SK-N-SH (cell line): ENCODE results near the gene NDUFS6. TPM values are rescaled to one million over a fixed set of nuclear protein-coding genes. Genes with fewer than 3 reads are reported as not detected.
A peak's percentile ranks its signal among the peaks of the same experiment; 100 is the strongest.

Source experiments
- CTCF ChIA-PET: fragments of 300-600, 350-600 bp; formaldehyde crosslinking; extraction: SDS; loops from one replicate; lab custom pipeline; 2021; lab: Yijun Ruan, JAX
- POLR2A ChIA-PET: fragments of 350-600 bp; sonication (Branson Sonifier 250); formaldehyde crosslinking; extraction: SDS; loops from one replicate; lab custom pipeline; 2020; ENCODE audit warnings: antibody characterized with exemption, inconsistent platforms; lab: Yijun Ruan, JAX
- DNase-seq: peaks from one replicate; pipeline ENCODE4 v3.0.0; 2012
- H2AFZ ChIP-seq: fragments of 200-600 bp; sonication (generic); 2 replicates; pipeline ENCODE4 v1.8.1; 2016; ENCODE audit warnings: antibody characterized with exemption, mild to moderate bottlenecking, low read depth
- H3F3A ChIP-seq: fragments of 200-600 bp; sonication (generic); replicated peaks from 2 replicates; pipeline ENCODE3; 2016; ENCODE audit warnings: antibody characterized with exemption, mild to moderate bottlenecking; ENCODE audit not compliant: insufficient read depth
- H3K27ac ChIP-seq, 2 experiments: fragments of 200-500 bp in 1 of 2; fragments of 200-600 bp in 1 of 2; sonication (Bioruptor generic) in 1 of 2; sonication (generic), shearing (Covaris generic) in 1 of 2; 2 replicates each; pipeline versions ENCODE4 v1.5.1 to v1.6.1; 2014 to 2016; ENCODE audit warnings: low read depth in 2 of 2, inconsistent platforms in 1 of 2, low read length in 1 of 2, mild to moderate bottlenecking in 1 of 2, mixed read lengths in 1 of 2
- H3K27me3 ChIP-seq: fragments of 200-600 bp; sonication (generic), shearing (Covaris generic); 2 replicates; pipeline ENCODE4 v1.6.1; 2016; ENCODE audit warnings: mixed run types; ENCODE audit not compliant: insufficient read depth
- H3K36me3 ChIP-seq, 2 experiments: fragments of 200-500 bp in 1 of 2; fragments of 200-600 bp in 1 of 2; sonication (Bioruptor generic) in 1 of 2; sonication (generic) in 1 of 2; replicated peaks in 1 of 2; 2 replicates each; pipeline versions ENCODE3 to v1.5.1; 2014 to 2016; ENCODE audit warnings: low read length in 1 of 2, mild to moderate bottlenecking in 1 of 2; ENCODE audit not compliant: insufficient read depth in 2 of 2, control insufficient read depth in 1 of 2
- H3K4me1 ChIP-seq, 2 experiments: fragments of 200-500 bp in 1 of 2; fragments of 200-600 bp in 1 of 2; sonication (Bioruptor generic) in 1 of 2; sonication (generic), shearing (Covaris generic) in 1 of 2; 2 replicates each; pipeline versions ENCODE4 v1.5.1 to v1.6.1; 2014 to 2016; ENCODE audit warnings: low read depth in 1 of 2, low read length in 1 of 2, mixed run types in 1 of 2; ENCODE audit not compliant: insufficient read depth in 2 of 2, control insufficient read depth in 1 of 2
- H3K4me2 ChIP-seq: fragments of 200-600 bp; sonication (generic), shearing (Covaris generic); 2 replicates; pipeline ENCODE4 v1.6.1; 2017; ENCODE audit warnings: mixed run types
- H3K4me3 ChIP-seq, 2 experiments: fragments of 200-500 bp in 1 of 2; fragments of 200-600 bp in 1 of 2; sonication (Bioruptor generic) in 1 of 2; sonication (generic), shearing (Covaris generic) in 1 of 2; 2 replicates each; pipeline versions ENCODE4 v1.5.1 to v1.8.1; 2014 to 2016; ENCODE audit warnings: low read depth in 2 of 2, inconsistent platforms in 1 of 2, low read length in 1 of 2, mild to moderate bottlenecking in 1 of 2, mixed read lengths in 1 of 2, moderate library complexity in 1 of 2
- H3K79me2 ChIP-seq: fragments of 200-600 bp; sonication (generic); 2 replicates; pipeline ENCODE4 v1.8.1; 2017; ENCODE audit warnings: mild to moderate bottlenecking; ENCODE audit not compliant: insufficient read depth
- H3K9ac ChIP-seq: fragments of 200-600 bp; sonication (generic); 2 replicates; pipeline ENCODE4 v1.6.1; 2017; ENCODE audit warnings: mixed run types
- H3K9me2 ChIP-seq: fragments of 200-600 bp; sonication (generic); 2 replicates; pipeline ENCODE4 v1.6.1; 2017; ENCODE audit warnings: mixed run types
- H3K9me3 ChIP-seq: fragments of 200-600 bp; sonication (generic); 2 replicates; pipeline ENCODE4 v1.6.1; 2017; ENCODE audit warnings: mixed run types, mild to moderate bottlenecking, moderate library complexity
- H4K20me1 ChIP-seq: fragments of 200-600 bp; sonication (generic); 2 replicates; pipeline ENCODE4 v1.6.1; 2017; ENCODE audit warnings: mild to moderate bottlenecking, mixed run types; ENCODE audit not compliant: insufficient read depth
- ELF1 ChIP-seq: IDR thresholded peaks from 2 replicates; pipeline ENCODE4 v1.4.0; 2012
- FOXM1 ChIP-seq: IDR thresholded peaks from 2 replicates; pipeline ENCODE4 v1.4.0; 2012; ENCODE audit warnings: low read depth, mild to moderate bottlenecking
- GABPA ChIP-seq: IDR thresholded peaks from 2 replicates; pipeline ENCODE4 v1.4.0; 2012; ENCODE audit warnings: low read depth, mild to moderate bottlenecking
- JUND ChIP-seq: IDR thresholded peaks from 2 replicates; pipeline ENCODE4 v1.4.0; 2012
- NFIC ChIP-seq: IDR thresholded peaks from 2 replicates; pipeline ENCODE4 v1.4.0; 2012; ENCODE audit warnings: borderline replicate concordance
- PBX3 ChIP-seq: IDR thresholded peaks from 2 replicates; pipeline ENCODE4; 2012
- RAD21 ChIP-seq: IDR thresholded peaks from 2 replicates; pipeline ENCODE4 v1.6.1; 2012; ENCODE audit warnings: mild to moderate bottlenecking, low read length
- RCOR1 ChIP-seq: fragments of 150-350 bp; IDR thresholded peaks from 2 replicates; pipeline ENCODE4 v1.6.1; 2017; ENCODE audit warnings: antibody characterized with exemption, low read length
- REST ChIP-seq: IDR thresholded peaks from 2 replicates; pipeline ENCODE4 v1.6.1; 2012; ENCODE audit warnings: mild to moderate bottlenecking, low read depth, low read length, moderate library complexity
- SMC3 ChIP-seq: IDR thresholded peaks from 2 replicates; pipeline ENCODE4 v1.6.1; 2012; ENCODE audit warnings: low read depth, low read length, improper control_type of control experiment
- YY1 ChIP-seq: IDR thresholded peaks from 2 replicates; pipeline ENCODE4 v1.4.0; 2012; ENCODE audit warnings: low read depth, mild to moderate bottlenecking
- ZBTB33 ChIP-seq: IDR thresholded peaks from 2 replicates; pipeline ENCODE4 v1.4.0; 2012; ENCODE audit warnings: low read depth, borderline replicate concordance
- whole genome bisulfite sequencing: methylation state at CpG from one replicate; pipeline ENCODE4 v1.1.6; 2017; ENCODE audit warnings: low lambda C conversion rate; 5-methylcytosine and 5-hydroxymethylcytosine counted together
- polyA plus RNA-seq, 3 experiments: library from polyadenylated mRNA; depleted of rRNA; stranded (reverse); fragments of >200 nt; gene quantifications; 2 replicates each; pipeline ENCODE4 v1.2.3, GENCODE V29; 2012
- TF ChIP-seq, protein P1 (sequence below): IDR thresholded peaks from 2 replicates; pipeline ENCODE4 v1.4.0; 2012; ENCODE audit warnings: low read depth
- TF ChIP-seq, protein P2 (sequence below): fragments of 150-350 bp; IDR thresholded peaks from 2 replicates; pipeline ENCODE4 v1.6.1; 2017; ENCODE audit warnings: antibody characterized with exemption, low read length, low read depth, borderline replicate concordance
- TF ChIP-seq, protein P3 (sequence below): IDR thresholded peaks from 2 replicates; pipeline ENCODE4 v1.4.0; 2012; ENCODE audit warnings: low read depth, borderline replicate concordance

The NDUFS6 gene
- polyA plus RNA-seq, 1 of the 3 experiments (the other 2 are of a cell fraction), result 316 TPM

DNA sequence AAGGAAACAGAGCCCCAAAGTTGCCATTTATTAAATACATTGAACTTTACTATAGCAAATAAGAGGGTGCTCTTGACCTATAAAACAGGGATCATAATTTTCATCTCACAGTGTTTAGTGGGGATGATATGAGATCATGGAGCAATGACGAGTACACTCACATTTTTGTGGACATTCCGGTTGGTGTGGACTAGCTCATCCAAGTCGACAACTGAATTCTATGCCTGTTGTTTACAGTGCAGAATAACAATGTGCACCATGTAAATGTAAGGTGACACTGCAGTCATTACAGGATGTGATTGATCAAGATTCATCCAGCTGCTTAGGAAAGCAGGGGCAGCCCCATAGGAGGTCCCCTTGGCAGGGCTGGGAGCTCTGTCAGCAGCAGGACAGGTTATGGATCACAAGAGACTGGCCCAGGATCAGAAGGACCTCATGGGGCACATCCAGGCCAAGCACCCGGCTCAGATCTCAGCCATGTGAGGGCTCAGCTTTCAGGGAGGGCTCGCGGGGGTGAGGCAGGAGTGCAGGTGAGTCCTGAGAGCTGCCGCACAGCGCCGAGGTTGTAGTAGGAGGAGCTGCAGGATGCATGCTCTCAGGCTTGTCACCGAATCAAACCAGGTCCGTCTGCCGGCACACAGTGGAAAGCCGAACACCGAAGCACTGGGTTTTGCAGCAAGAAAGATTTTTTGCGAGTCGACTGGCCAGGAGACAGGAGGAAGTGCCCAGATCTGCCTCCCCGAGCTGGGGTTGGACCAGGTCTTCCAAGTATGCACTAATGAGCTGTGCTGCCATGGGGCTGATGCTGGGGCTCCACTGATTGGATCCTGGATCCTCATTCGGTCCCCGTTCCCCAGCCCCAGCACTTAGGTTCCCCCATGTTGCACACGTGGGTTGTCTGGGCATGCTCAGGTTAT is 29.8 kb upstream of the NDUFS6 start:
- H3K4me3 ChIP-seq, result no peak overlapping the region
- no peaks in the 10 kb centered on the region for H4K20me1 ChIP-seq
- no peak overlapping the region for H2AFZ ChIP-seq
- H3K9me3 ChIP-seq, result no peaks in the 10 kb centered on the region
- no peaks in the 10 kb centered on the region for H3F3A ChIP-seq
- 17% methylated on average over 20 of the region's 20 CpGs for WGBS
- no peak for TF ChIP-seq ELF1
- TF ChIP-seq PBX3, result no peak
- TF ChIP-seq RCOR1, result no peak
- no peak for TF ChIP-seq FOXM1
- no peak for TF ChIP-seq ZBTB33
- TF ChIP-seq REST, result no peak
- no peak for TF ChIP-seq GABPA
- no peak overlapping the region for H3K4me2 ChIP-seq
- H3K27me3 ChIP-seq, result peaks cover 68% of the 10 kb centered on the region
- POLR2A ChIA-PET, result no interaction called here
- H3K27ac ChIP-seq, result no peak overlapping the region
- no peaks in the 10 kb centered on the region for H3K79me2 ChIP-seq
- H3K4me1 ChIP-seq, result no peaks in the 10 kb centered on the region
- no peak overlapping the region for H3K9ac ChIP-seq
- no peaks in the 10 kb centered on the region for H3K36me3 ChIP-seq
- no peak for DNase-seq
- H3K9me2 ChIP-seq, result no peaks in the 10 kb centered on the region
- CTCF ChIA-PET, result interaction anchor here (1.9 kb wide), 1 partner anchor 8 kb away, joined by 7 read pairs; no protein-coding TSS in a partner anchor

DNA sequence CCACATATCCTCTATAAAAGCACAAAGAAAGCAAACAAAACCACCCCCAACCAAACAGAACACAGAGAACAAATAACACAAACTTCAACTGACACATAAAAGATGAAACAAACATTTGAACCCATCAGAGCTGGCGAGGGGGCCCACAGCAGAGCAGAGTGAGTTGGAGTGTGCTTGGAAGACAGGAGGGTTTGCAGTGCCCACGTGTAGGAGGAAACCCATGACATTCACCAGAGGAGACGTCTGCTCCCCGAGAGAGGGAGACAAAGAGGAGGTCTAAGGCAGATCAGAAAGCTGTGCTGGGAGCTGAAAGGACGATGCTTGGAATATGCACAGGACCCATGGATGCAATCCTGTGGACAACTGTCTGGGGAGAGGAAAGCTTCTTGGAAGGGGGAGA is 28.6 kb upstream of the NDUFS6 start:
- POLR2A ChIA-PET, result no interaction called here
- no peak overlapping the region for H3K27ac ChIP-seq
- H3K79me2 ChIP-seq, result no peaks in the 10 kb centered on the region
- no peaks in the 10 kb centered on the region for H3K36me3 ChIP-seq
- no peak overlapping the region for H3K4me2 ChIP-seq
- H4K20me1 ChIP-seq, result no peaks in the 10 kb centered on the region
- H3K9me3 ChIP-seq, result no peaks in the 10 kb centered on the region
- peak; percentile 60 for DNase-seq
- H3K4me3 ChIP-seq, result no peak overlapping the region
- no peak overlapping the region for H3K9ac ChIP-seq
- H2AFZ ChIP-seq, result no peak overlapping the region
- CTCF ChIA-PET, result interaction anchor here (0.9 to 1.9 kb wide), 3 partner anchors 9 to 265 kb away, joined by 3 to 7 read pairs (median 4); partner anchors contain the start of gene NDUFS6
- H3K9me2 ChIP-seq, result no peaks in the 10 kb centered on the region
- peaks cover 66% of the 10 kb centered on the region for H3K27me3 ChIP-seq
- H3F3A ChIP-seq, result no peaks in the 10 kb centered on the region
- no peaks in the 10 kb centered on the region for H3K4me1 ChIP-seq
- WGBS, result 0% methylated on average over 5 of the region's 5 CpGs
- TF ChIP-seq, protein P1, sequence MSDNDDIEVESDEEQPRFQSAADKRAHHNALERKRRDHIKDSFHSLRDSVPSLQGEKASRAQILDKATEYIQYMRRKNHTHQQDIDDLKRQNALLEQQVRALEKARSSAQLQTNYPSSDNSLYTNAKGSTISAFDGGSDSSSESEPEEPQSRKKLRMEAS, result no peak
- TF ChIP-seq SMC3 (peak; percentile 5; the same call in 1 of the 2 replicates), PBX3 (no peak), JUND (no peak), RAD21 (peak; percentile 34), NFIC (no peak), YY1 (no peak)
- TF ChIP-seq, protein P2, sequence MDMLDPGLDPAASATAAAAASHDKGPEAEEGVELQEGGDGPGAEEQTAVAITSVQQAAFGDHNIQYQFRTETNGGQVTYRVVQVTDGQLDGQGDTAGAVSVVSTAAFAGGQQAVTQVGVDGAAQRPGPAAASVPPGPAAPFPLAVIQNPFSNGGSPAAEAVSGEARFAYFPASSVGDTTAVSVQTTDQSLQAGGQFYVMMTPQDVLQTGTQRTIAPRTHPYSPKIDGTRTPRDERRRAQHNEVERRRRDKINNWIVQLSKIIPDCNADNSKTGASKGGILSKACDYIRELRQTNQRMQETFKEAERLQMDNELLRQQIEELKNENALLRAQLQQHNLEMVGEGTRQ, result no peak
- TF ChIP-seq, protein P3, sequence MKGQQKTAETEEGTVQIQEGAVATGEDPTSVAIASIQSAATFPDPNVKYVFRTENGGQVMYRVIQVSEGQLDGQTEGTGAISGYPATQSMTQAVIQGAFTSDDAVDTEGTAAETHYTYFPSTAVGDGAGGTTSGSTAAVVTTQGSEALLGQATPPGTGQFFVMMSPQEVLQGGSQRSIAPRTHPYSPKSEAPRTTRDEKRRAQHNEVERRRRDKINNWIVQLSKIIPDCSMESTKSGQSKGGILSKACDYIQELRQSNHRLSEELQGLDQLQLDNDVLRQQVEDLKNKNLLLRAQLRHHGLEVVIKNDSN, result no peak
